ENCODE data around the gene VAMP8. TPM values are rescaled to one million over a fixed set of nuclear protein-coding genes. Genes with fewer than 3 reads are reported as not detected.

VAMP8 gene
- total and polyA plus RNA-seq, 2 of the 8 experiments (the other 6 are each of a cell fraction or from before 2014, with no cell fraction given): 34.4 to 69.7 TPM

DNA sequence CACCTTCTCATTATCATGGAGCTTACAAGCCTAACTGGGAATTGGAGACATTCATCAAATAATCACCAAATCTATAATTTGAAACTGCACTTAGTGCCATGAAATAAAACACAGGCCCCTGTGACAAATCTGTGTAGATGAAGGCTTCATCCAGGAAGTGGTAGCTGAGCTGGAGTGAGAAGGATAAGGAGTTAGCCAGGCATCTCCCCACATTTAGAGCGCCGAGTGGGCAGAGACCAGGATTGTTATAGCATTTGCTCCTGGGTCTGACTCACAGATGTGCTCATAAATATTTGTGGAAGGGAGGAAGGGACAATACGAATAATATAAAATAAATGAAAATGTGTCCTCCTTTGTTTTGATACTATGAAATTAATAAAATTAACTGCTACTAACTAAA lies 40.9 kb upstream of the VAMP8 start:
- H4K20me1 ChIP-seq (replicated peaks in 1 of 2; ENCODE audit: control insufficient read depth in 1 of 2, insufficient read depth in 2 of 2, low read length in 2 of 2): peaks cover 18 to 19% of the 10 kb centered on the region in 2 experiments
- ChIA-PET POLR2A (ENCODE audit: partially characterized antibody) (interaction anchor here (1.3 to 38.6 kb wide), 7 partner anchors 19 to 182 kb away, joined by 4 to 1889 read pairs (median 347); partner anchors contain the start of genes CAPG, ELMOD3, GGCX and RETSAT), CTCF (ENCODE audit: partially characterized antibody) (interaction anchor here (0.9 to 7.1 kb wide), 6 partner anchors 12 to 145 kb away, joined by 3 to 84 read pairs (median 4); partner anchors contain the start of gene SH2D6)
- TF ChIP-seq SAP30 (IDR thresholded peaks at IDR 0.05; ENCODE audit: insufficient read depth, insufficient replicate concordance, low read length) (no peak), MAFK (IDR thresholded peaks at IDR 0.05; ENCODE audit: low read depth, low read length) (no peak), HDAC6 (IDR thresholded peaks at IDR 0.05; ENCODE audit: low read depth, low read length) (no peak), RAD21 (IDR thresholded peaks at IDR 0.05 in 1 of 2, conservative IDR thresholded peaks at IDR 0.05 in 1 of 2; ENCODE audit: low read depth in 2 of 2, low read length in 2 of 2) (no peak)
- H4K5ac ChIP-seq (ENCODE audit: insufficient read length, low read depth, low read length): no peak overlapping the region
- no peak overlapping the region for H3K27ac ChIP-seq (ENCODE audit: low read depth, low read length)
- no peak overlapping the region for H3K4me3 ChIP-seq (ENCODE audit: extremely low read depth in 1 of 4, insufficient read depth in 2 of 4, low read depth in 3 of 4, low read length in 4 of 4)
- H3K23ac ChIP-seq (ENCODE audit: insufficient read length): no peak overlapping the region
- 88% methylated on average over 3 of the region's 3 CpGs; no CpG with 5 or more reads in 1 of the 2 experiments for WGBS, 2 experiments (ENCODE audit: extremely low coverage in 1 of 2, insufficient coverage in 1 of 2, insufficient read length in 1 of 2, insufficient replicate concordance in 2 of 2, low coverage in 1 of 2, low lambda C conversion rate in 2 of 2, missing lambda C conversion rate in 1 of 2)
- H2BK5ac ChIP-seq (ENCODE audit: low read depth, low read length): no peak overlapping the region
- no peaks in the 10 kb centered on the region for H3K9me3 ChIP-seq (ENCODE audit: insufficient read depth in 2 of 2, low read depth in 1 of 2, low read length in 1 of 2)
- FAIRE-seq: no peak
- no peak overlapping the region for H2BK120ac ChIP-seq (replicated peaks; ENCODE audit: low read depth, low read length)
- no peak overlapping the region for H2BK20ac ChIP-seq (ENCODE audit: low read length)
- peaks cover under 1 to 7% (median 2%) of the 10 kb centered on the region in 4 experiments; a peak in 3 of 7 replicates for H3K4me1 ChIP-seq (replicated peaks in 1 of 4; ENCODE audit: control insufficient read depth in 3 of 4, insufficient read depth in 4 of 4, low read length in 3 of 4)
- H4K91ac ChIP-seq (replicated peaks; ENCODE audit: insufficient read length, low read length): no peak overlapping the region
- H2AFZ ChIP-seq (ENCODE audit: low read length): no peak overlapping the region
- no peak overlapping the region for H3K56ac ChIP-seq (replicated peaks; ENCODE audit: insufficient read length, low read depth, low read length)
- H3K27me3 ChIP-seq (replicated peaks in 1 of 4; ENCODE audit: control insufficient read depth in 3 of 4, extremely low read depth in 1 of 4, insufficient read depth in 3 of 4, low read length in 3 of 4): no peaks in the 10 kb centered on the region
- no peak for DNase-seq (ENCODE audit: low read depth in 1 of 2, low spot score in 2 of 2)
- H4K8ac ChIP-seq (ENCODE audit: extremely low read depth, insufficient read depth, low read length): no peak overlapping the region
- no peak overlapping the region for H3K9ac ChIP-seq (replicated peaks in 1 of 4; ENCODE audit: extremely low read depth in 1 of 4, low read depth in 3 of 4, low read length in 3 of 4)
- no peaks in the 10 kb centered on the region for H3K79me1 ChIP-seq (ENCODE audit: low read depth, low read length)
- H3K23me2 ChIP-seq (ENCODE audit: low read depth, low read length): no peaks in the 10 kb centered on the region; the same call in 1 of the 2 replicates
- H2AK5ac ChIP-seq (ENCODE audit: low read depth, low read length): no peak overlapping the region; the same call in 1 of the 2 replicates
- H3K36me3 ChIP-seq (ENCODE audit: control insufficient read depth in 2 of 4, insufficient read depth in 4 of 4, low read length in 3 of 4): peaks cover 6 to 18% (median 8%) of the 10 kb centered on the region in 4 experiments
- no peak overlapping the region for H3K14ac ChIP-seq (ENCODE audit: insufficient read length)
- peaks cover 20 to 36% of the 10 kb centered on the region in 2 experiments for H3K79me2 ChIP-seq (ENCODE audit: control insufficient read depth in 1 of 2, insufficient read depth in 2 of 2, low read length in 2 of 2)
- H2BK15ac ChIP-seq (ENCODE audit: low read length): no peak overlapping the region
- H2BK12ac ChIP-seq (ENCODE audit: low read depth, low read length): no peak overlapping the region
- no peak overlapping the region for H3K4ac ChIP-seq (replicated peaks; ENCODE audit: insufficient read length, low read depth, low read length)
- no peak overlapping the region for H3K18ac ChIP-seq (ENCODE audit: extremely low read depth, low read length)
- peak overlapping the region in 1 of 2 experiments; percentile 77; a peak in 1 of 4 replicates for H3K4me2 ChIP-seq (ENCODE audit: insufficient read depth in 1 of 2, low read depth in 2 of 2, low read length in 2 of 2)

All from H1 (cell line).